IMR-90 (cell line): ENCODE measurements around the gene IL1RAPL1. TPM values are rescaled to one million over a fixed set of nuclear protein-coding genes. Genes with fewer than 3 reads are reported as not detected.

Experiments used
- ATAC-seq: fragments of 200-7000 bp; cut with Tn5 transposase; 2 replicates; pipeline ENCODE4 v1.9.1; 2020; ENCODE audit warnings: low read depth, mild to moderate bottlenecking, moderate library complexity
- BruUV-seq: library from RNA; stranded (reverse); fragments of 400-500 nt; replicated peaks from 2 replicates; lab custom pipeline; 2021; lab: Mats Ljungman, UMichigan
- CTCF ChIA-PET: fragments of 300-600 bp; formaldehyde crosslinking; extraction: SDS; loops from one replicate; lab custom pipeline; 2021; ENCODE audit warnings: antibody characterized with exemption; lab: Yijun Ruan, JAX
- POLR2A ChIA-PET: fragments of 300-600 bp; sonication (Branson Sonifier 250); formaldehyde crosslinking; loops from one replicate; lab custom pipeline; 2022; ENCODE audit warnings: antibody characterized with exemption; ENCODE audit not compliant: unreplicated experiment; lab: Charles Lee
- DNase-seq: peaks from one replicate; pipeline ENCODE4 v3.0.0; 2013
- H2AFZ ChIP-seq: replicated peaks from 2 replicates; pipeline ENCODE3; 2013; ENCODE audit warnings: low read length, mild to moderate bottlenecking; ENCODE audit not compliant: poor library complexity
- H2AK5ac ChIP-seq: 2 replicates; pipeline ENCODE4 v1.6.1; 2013; ENCODE audit warnings: low read depth, low read length, inconsistent platforms
- H2AK9ac ChIP-seq: replicated peaks from 2 replicates; pipeline ENCODE3; 2013; ENCODE audit warnings: mild to moderate bottlenecking, low read depth, low read length, moderate library complexity; ENCODE audit not compliant: poor library complexity
- H2BK120ac ChIP-seq: 2 replicates; pipeline ENCODE4 v1.6.1; 2013; ENCODE audit warnings: low read depth, low read length, inconsistent platforms
- H2BK15ac ChIP-seq: 3 replicates; pipeline ENCODE4 v1.6.1; 2013; ENCODE audit warnings: low read depth, low read length, inconsistent platforms
- H2BK20ac ChIP-seq: 2 replicates; pipeline ENCODE4 v1.6.1; 2013; ENCODE audit warnings: low read depth, mild to moderate bottlenecking, inconsistent platforms, low read length, moderate library complexity
- H2BK5ac ChIP-seq: 2 replicates; pipeline ENCODE4 v1.6.1; 2013; ENCODE audit warnings: mild to moderate bottlenecking, low read depth, low read length, inconsistent platforms; ENCODE audit not compliant: poor library complexity, severe bottlenecking
- H3K14ac ChIP-seq: replicated peaks from 2 replicates; pipeline ENCODE4 v1.6.1; 2013; ENCODE audit warnings: low read depth, low read length, inconsistent platforms
- H3K18ac ChIP-seq: 2 replicates; pipeline ENCODE4 v1.6.1; 2013; ENCODE audit warnings: low read depth, low read length, control low read depth
- H3K23ac ChIP-seq: 2 replicates; pipeline ENCODE4 v1.6.1; 2013; ENCODE audit warnings: low read depth, low read length, inconsistent platforms
- H3K27ac ChIP-seq: 2 replicates; pipeline ENCODE4 v1.5.1; 2013; ENCODE audit warnings: mild to moderate bottlenecking, control low read depth, low read length; ENCODE audit not compliant: insufficient read depth
- H3K27me3 ChIP-seq: 2 replicates; pipeline ENCODE4 v1.6.1; 2013; ENCODE audit warnings: low read length; ENCODE audit not compliant: control insufficient read depth, insufficient read depth
- H3K36me3 ChIP-seq: 2 replicates; pipeline ENCODE4 v1.6.1; 2013; ENCODE audit warnings: low read length, mixed read lengths; ENCODE audit not compliant: control insufficient read depth, insufficient read depth
- H3K4ac ChIP-seq: 2 replicates; pipeline ENCODE4 v1.6.1; 2013; ENCODE audit warnings: low read depth, low read length, inconsistent platforms
- H3K4me1 ChIP-seq: 2 replicates; pipeline ENCODE4 v1.6.1; 2013; ENCODE audit warnings: low read length, mixed read lengths; ENCODE audit not compliant: control insufficient read depth, insufficient read depth
- H3K4me2 ChIP-seq: 2 replicates; pipeline ENCODE4 v1.6.1; 2013; ENCODE audit warnings: low read depth, mild to moderate bottlenecking, control low read depth, low read length, moderate library complexity
- H3K4me3 ChIP-seq: 2 replicates; pipeline ENCODE4 v1.5.1; 2013; ENCODE audit warnings: low read depth, mild to moderate bottlenecking, control low read depth, low read length, moderate library complexity; ENCODE audit not compliant: insufficient read depth
- H3K56ac ChIP-seq: 2 replicates; pipeline ENCODE4 v1.6.1; 2013; ENCODE audit warnings: low read length, inconsistent platforms; ENCODE audit not compliant: insufficient read depth; ENCODE audit errors: extremely low read depth
- H3K79me1 ChIP-seq, 2 experiments: 2 replicates each; pipeline ENCODE4 v1.6.1; 2013; ENCODE audit warnings: low read length in 2 of 2, inconsistent platforms in 1 of 2, low read depth in 1 of 2
- H3K9ac ChIP-seq: 2 replicates; pipeline ENCODE4 v1.6.1; 2013; ENCODE audit warnings: low read depth, low read length, control low read depth
- H3K9me1 ChIP-seq: 2 replicates; pipeline ENCODE4 v1.6.1; 2013; ENCODE audit warnings: low read length, inconsistent platforms; ENCODE audit not compliant: insufficient read depth
- H3K9me3 ChIP-seq: 2 replicates; pipeline ENCODE4 v1.6.1; 2013; ENCODE audit warnings: low read length; ENCODE audit not compliant: control insufficient read depth, insufficient read depth
- H4K20me1 ChIP-seq: 2 replicates; pipeline ENCODE4 v1.6.1; 2013; ENCODE audit warnings: low read length, inconsistent platforms; ENCODE audit not compliant: insufficient read depth
- H4K5ac ChIP-seq: 2 replicates; pipeline ENCODE4 v1.6.1; 2013; ENCODE audit warnings: mild to moderate bottlenecking, low read depth, low read length, control low read depth
- H4K8ac ChIP-seq, 2 experiments: 2 replicates each; pipeline ENCODE4 v1.6.1; 2013; ENCODE audit warnings: low read depth in 2 of 2, low read length in 2 of 2, control low read depth in 1 of 2, inconsistent platforms in 1 of 2
- H4K91ac ChIP-seq: 2 replicates; pipeline ENCODE4 v1.6.1; 2013; ENCODE audit warnings: low read depth, low read length, inconsistent platforms; ENCODE audit not compliant: insufficient read depth
- BHLHE40 ChIP-seq: fragments of 150-350 bp; IDR thresholded peaks from 2 replicates; pipeline ENCODE4 v1.6.1; 2016; ENCODE audit warnings: mild to moderate bottlenecking, low read depth, low read length
- CTCF ChIP-seq: conservative IDR thresholded peaks from 2 replicates; pipeline ENCODE4 v1.5.1; 2012; ENCODE audit warnings: mild to moderate bottlenecking, low read depth, low read length, improper control_type of control experiment
- ELK1 ChIP-seq: fragments of 150-350 bp; IDR thresholded peaks from 2 replicates; pipeline ENCODE4 v1.6.1; 2016; ENCODE audit warnings: low read depth, mild to moderate bottlenecking, low read length, moderate library complexity, borderline replicate concordance
- MAFK ChIP-seq: IDR thresholded peaks from 2 replicates; pipeline ENCODE4 v1.6.1; 2012; ENCODE audit warnings: low read depth, low read length, improper control_type of control experiment
- MAZ ChIP-seq: IDR thresholded peaks from 2 replicates; pipeline ENCODE4 v1.6.1; 2012; ENCODE audit warnings: low read depth, mild to moderate bottlenecking, low read length, improper control_type of control experiment, moderate library complexity, borderline replicate concordance
- MXI1 ChIP-seq: IDR thresholded peaks from 2 replicates; pipeline ENCODE4 v1.6.1; 2012; ENCODE audit warnings: low read depth, mild to moderate bottlenecking, low read length, moderate library complexity, borderline replicate concordance
- NFE2L2 ChIP-seq: fragments of 150-350 bp; IDR thresholded peaks from 2 replicates; pipeline ENCODE4 v1.6.1; 2016; ENCODE audit warnings: low read depth, mild to moderate bottlenecking, low read length
- POLR2A ChIP-seq: IDR thresholded peaks from 2 replicates; pipeline ENCODE4 v1.6.1; 2012; ENCODE audit warnings: mild to moderate bottlenecking, low read depth, low read length
- RAD21 ChIP-seq: IDR thresholded peaks from 2 replicates; pipeline ENCODE4 v1.6.1; 2012; ENCODE audit warnings: low read length, improper control_type of control experiment
- RCOR1 ChIP-seq: IDR thresholded peaks from 2 replicates; pipeline ENCODE4 v1.6.1; 2012; ENCODE audit warnings: mild to moderate bottlenecking, low read length, improper control_type of control experiment; ENCODE audit not compliant: insufficient replicate concordance
- RFX5 ChIP-seq: IDR thresholded peaks from 2 replicates; pipeline ENCODE4 v1.8.0; 2012; ENCODE audit warnings: low read depth, mild to moderate bottlenecking, low read length, moderate library complexity
- SMC3 ChIP-seq: fragments of 150-350 bp; IDR thresholded peaks from 2 replicates; pipeline ENCODE4 v1.6.1; 2016; ENCODE audit warnings: low read depth, mild to moderate bottlenecking, antibody characterized with exemption, low read length, moderate library complexity
- WGBS, 2 experiments: methylation state at CpG; one replicate each; pipeline versions ENCODE4 v1.1.5 to v1.1.7; 2013; ENCODE audit warnings: missing lambda C conversion rate in 2 of 2; ENCODE audit not compliant: insufficient read length in 1 of 2; ENCODE audit errors: extremely low coverage in 2 of 2; 5-methylcytosine and 5-hydroxymethylcytosine counted together
- dilution Hi-C: fragments of 300-500 bp; cut with HindIII; formaldehyde crosslinking; loops from one replicate; pipeline ENCODE4 v1.14.3; 2018; ENCODE audit warnings: low sequenced_read_pairs; ENCODE audit not compliant: unreplicated experiment
- in situ Hi-C: fragments of 300-500 bp; cut with MboI; formaldehyde crosslinking; loops from 3 replicates; pipeline ENCODE4 v1.14.3; 2019; ENCODE audit warnings: low sequenced_read_pairs, inconsistent platforms, mixed read lengths
- intact Hi-C: fragments of 100-400 bp; cut with micrococcal nuclease; formaldehyde crosslinking; loops from 2 replicates; pipeline ENCODE4 v1.10.0; 2022
- polyA plus RNA-seq, 3 experiments: library from polyadenylated mRNA; depleted of rRNA; stranded (reverse); fragments of >200 nt; gene quantifications; 2 replicates each; pipeline ENCODE4 v1.2.3, GENCODE V29; 2012; ENCODE audit warnings: low replicate concordance in 1 of 3
- total RNA-seq: library from RNA; depleted of rRNA; stranded (reverse); fragments of >200 nt; gene quantifications from 2 replicates; pipeline ENCODE4 v1.2.3, GENCODE V29; 2012

Gene IL1RAPL1
- total and polyA plus RNA-seq, 2 of the 4 experiments (the other 2 are of a cell fraction) = 1.5 to 9.0 TPM

- H3K23ac ChIP-seq = no peak overlapping the region
- no peak for DNase-seq
- no peak overlapping the region for H3K9ac ChIP-seq
- no peak overlapping the region for H2BK15ac ChIP-seq
- H2AK9ac ChIP-seq = no peak overlapping the region
- peak overlapping the region; percentile 14; the same call in 1 of the 2 replicates for H3K4me2 ChIP-seq
- no peak overlapping the region for H3K14ac ChIP-seq
- H3K9me1 ChIP-seq = no peaks in the 10 kb centered on the region
- WGBS, 2 experiments = no CpG with 5 or more reads among the region's 4 CpGs
- H2BK5ac ChIP-seq = no peak overlapping the region
- H4K20me1 ChIP-seq = no peaks in the 10 kb centered on the region
- TF ChIP-seq MXI1 (no peak), ELK1 (no peak), NFE2L2 (no peak), CTCF (peak; percentile 12; the same call in 1 of the 2 replicates), RCOR1 (no peak), RFX5 (no peak), BHLHE40 (no peak), RAD21 (peak; percentile 30; the same call in 1 of the 2 replicates), POLR2A (no peak), MAZ (no peak), SMC3 (no peak), MAFK (no peak)
- H3K27me3 ChIP-seq = no peaks in the 10 kb centered on the region
- no peak overlapping the region for H3K4ac ChIP-seq
- intact Hi-C loops = no loop called here
- no TSS peak for BruUV-seq
- peak overlapping the region; percentile 21; the same call in 1 of the 2 replicates for H2BK20ac ChIP-seq
- H2AK5ac ChIP-seq = no peak overlapping the region
- no peaks in the 10 kb centered on the region for H3K9me3 ChIP-seq
- no peak overlapping the region for H3K27ac ChIP-seq
- no peak overlapping the region for H4K91ac ChIP-seq
- no peaks in the 10 kb centered on the region for H3K36me3 ChIP-seq
- H2BK120ac ChIP-seq = 0 out of 2 replicates have a peak overlapping the region, but pooled peaks have one; percentile 44
- no peak overlapping the region for H3K56ac ChIP-seq
- H3K4me1 ChIP-seq = peaks cover 2% of the 10 kb centered on the region; the same call in 1 of the 2 replicates
- dilution Hi-C loops = no loop called here
- H3K79me1 ChIP-seq = no peaks in the 10 kb centered on the region
- H3K4me3 ChIP-seq = no peak overlapping the region
- ChIA-PET POLR2A (no interaction called here), CTCF (interaction anchor here (0.6 to 0.7 kb wide), 2 partner anchors 15 to 27 kb away, joined by 3 read pairs; no protein-coding TSS in a partner anchor)
- H3K18ac ChIP-seq = no peak overlapping the region
- no peak overlapping the region for H4K5ac ChIP-seq
- H4K8ac ChIP-seq = no peak overlapping the region
- no peak overlapping the region for H2AFZ ChIP-seq
- in situ Hi-C loops = no loop called here
- ATAC-seq = 0 out of 2 replicates have a peak, but pooled peaks have one; percentile 21
Measured at GRCh38 chrX:29617725-29618124, 1030.5 kb downstream of the IL1RAPL1 start.
